ENCODE measurements around the gene PRDX5. TPM values are rescaled to one million over a fixed set of nuclear protein-coding genes. Genes with fewer than 3 reads are reported as not detected.

The PRDX5 gene
- total RNA-seq, 2 experiments from 2014 or later: 177 to 217 TPM

DNA sequence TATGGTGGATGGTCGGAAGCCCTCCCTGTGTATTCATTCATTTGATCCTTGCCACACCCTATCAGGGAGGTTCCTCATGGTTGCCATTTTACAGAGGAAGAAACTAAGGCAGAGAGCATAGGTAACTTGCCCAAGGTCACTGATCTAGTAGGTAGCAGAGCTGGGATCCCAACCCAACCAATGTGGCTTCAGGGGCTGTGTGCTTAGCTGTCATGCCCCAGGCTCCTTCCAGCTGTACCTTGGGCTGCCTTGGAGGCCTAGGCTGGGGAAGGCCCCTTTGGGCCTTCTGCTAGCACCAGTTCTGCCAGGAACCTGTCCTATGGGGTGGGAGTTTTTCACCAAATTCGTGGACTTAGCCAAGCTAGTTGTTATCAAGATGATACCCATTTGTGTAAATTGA is 42.1 kb upstream of the PRDX5 start:
- TF ChIP-seq, protein P1, sequence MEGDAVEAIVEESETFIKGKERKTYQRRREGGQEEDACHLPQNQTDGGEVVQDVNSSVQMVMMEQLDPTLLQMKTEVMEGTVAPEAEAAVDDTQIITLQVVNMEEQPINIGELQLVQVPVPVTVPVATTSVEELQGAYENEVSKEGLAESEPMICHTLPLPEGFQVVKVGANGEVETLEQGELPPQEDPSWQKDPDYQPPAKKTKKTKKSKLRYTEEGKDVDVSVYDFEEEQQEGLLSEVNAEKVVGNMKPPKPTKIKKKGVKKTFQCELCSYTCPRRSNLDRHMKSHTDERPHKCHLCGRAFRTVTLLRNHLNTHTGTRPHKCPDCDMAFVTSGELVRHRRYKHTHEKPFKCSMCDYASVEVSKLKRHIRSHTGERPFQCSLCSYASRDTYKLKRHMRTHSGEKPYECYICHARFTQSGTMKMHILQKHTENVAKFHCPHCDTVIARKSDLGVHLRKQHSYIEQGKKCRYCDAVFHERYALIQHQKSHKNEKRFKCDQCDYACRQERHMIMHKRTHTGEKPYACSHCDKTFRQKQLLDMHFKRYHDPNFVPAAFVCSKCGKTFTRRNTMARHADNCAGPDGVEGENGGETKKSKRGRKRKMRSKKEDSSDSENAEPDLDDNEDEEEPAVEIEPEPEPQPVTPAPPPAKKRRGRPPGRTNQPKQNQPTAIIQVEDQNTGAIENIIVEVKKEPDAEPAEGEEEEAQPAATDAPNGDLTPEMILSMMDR (conservative IDR thresholded peaks at IDR 0.05; ENCODE audit: low read length): no peak
- TF ChIP-seq EZH2phosphoT487 (IDR thresholded peaks at IDR 0.05; ENCODE audit: borderline replicate concordance, low read depth, low read length): no peak
- BruUV-seq (replicated peaks): no TSS peak
- intact Hi-C loops (cut with micrococcal nuclease; ENCODE audit: unreplicated experiment): no loop called here
- Histone ChIP-seq H3K27ac (ENCODE audit: low read depth, low read length, poor library complexity, severe bottlenecking) (no peak overlapping the region), H3K9me2 (ENCODE audit: insufficient read depth, low read length) (no peaks in the 10 kb centered on the region), H3K36me3 (ENCODE audit: insufficient read depth, low read length) (peaks cover 13% of the 10 kb centered on the region; the same call in 1 of the 2 replicates), H3K79me2 (ENCODE audit: insufficient read depth, low read depth, low read length) (peaks cover 11% of the 10 kb centered on the region; the same call in 1 of the 2 replicates), H3K9me3 (ENCODE audit: low read length) (no peaks in the 10 kb centered on the region), H2AFZ (ENCODE audit: low read length) (no peak overlapping the region), H4K20me1 (ENCODE audit: insufficient read depth, low read length) (no peaks in the 10 kb centered on the region), H3K4me2 (ENCODE audit: low read length) (no peak overlapping the region), H3K4me3 (ENCODE audit: low read depth, low read length, poor library complexity, severe bottlenecking) (no peak overlapping the region), H3K4me1 (ENCODE audit: insufficient read depth, low read length, poor library complexity, severe bottlenecking) (peaks cover 9% of the 10 kb centered on the region)
- no peak for DNase-seq (ENCODE audit: low spot score)
- ChIA-PET CTCF (ENCODE audit: unreplicated experiment) (no interaction called here), POLR2A (no interaction called here)

DNA sequence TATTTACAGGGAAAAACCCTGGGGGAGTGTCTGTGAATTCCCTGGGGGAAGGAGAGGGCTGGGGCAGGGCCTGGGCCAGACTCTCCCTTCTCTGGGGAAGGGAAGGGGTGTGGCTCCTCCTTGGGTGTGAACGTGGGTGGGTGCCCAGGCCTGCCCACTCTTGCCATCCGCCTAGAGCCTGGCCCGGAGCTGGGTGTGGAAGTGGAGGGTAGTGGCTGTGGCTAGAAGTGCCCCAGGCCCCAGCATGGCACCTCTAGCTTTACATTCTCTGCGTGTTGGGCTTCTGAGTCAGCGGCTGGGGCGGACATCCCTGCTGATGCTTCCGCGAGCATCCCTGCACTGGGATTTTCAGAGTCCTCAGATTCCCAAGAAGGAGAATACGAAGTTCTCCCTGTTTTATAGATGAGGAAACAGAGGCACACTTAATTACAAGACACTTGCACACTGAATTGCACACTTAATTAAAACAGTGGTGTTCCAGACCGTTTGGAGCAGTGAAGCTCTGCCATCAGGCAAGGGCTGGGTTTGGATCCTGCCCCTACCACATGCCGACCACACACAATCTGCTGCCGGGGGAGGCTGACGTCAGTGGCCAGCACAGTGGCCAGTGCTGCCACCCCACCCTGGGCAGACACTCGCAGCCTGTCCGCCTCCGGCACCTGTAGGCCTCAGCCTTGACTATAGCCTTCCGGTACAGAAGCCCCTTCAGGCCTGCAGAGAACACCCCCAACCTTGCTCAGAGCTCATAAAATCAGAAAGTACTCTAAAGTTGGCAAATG is 41.1 kb upstream of the PRDX5 start:
- no peak for DNase-seq (ENCODE audit: low spot score)
- H4K20me1 ChIP-seq (ENCODE audit: insufficient read depth, low read length): no peaks in the 10 kb centered on the region
- peaks cover 9% of the 10 kb centered on the region for H3K4me1 ChIP-seq (ENCODE audit: insufficient read depth, low read length, poor library complexity, severe bottlenecking)
- no peak overlapping the region for H3K4me3 ChIP-seq (ENCODE audit: low read depth, low read length, poor library complexity, severe bottlenecking)
- H3K27ac ChIP-seq (ENCODE audit: low read depth, low read length, poor library complexity, severe bottlenecking): no peak overlapping the region
- H3K9me3 ChIP-seq (ENCODE audit: low read length): no peaks in the 10 kb centered on the region
- no peak for TF ChIP-seq EZH2phosphoT487 (IDR thresholded peaks at IDR 0.05; ENCODE audit: borderline replicate concordance, low read depth, low read length)
- TF ChIP-seq, protein P1 (conservative IDR thresholded peaks at IDR 0.05; ENCODE audit: low read length): no peak
- ChIA-PET POLR2A (no interaction called here), CTCF (ENCODE audit: unreplicated experiment) (no interaction called here)
- H2AFZ ChIP-seq (ENCODE audit: low read length): no peak overlapping the region
- H3K79me2 ChIP-seq (ENCODE audit: insufficient read depth, low read depth, low read length): peaks cover 9% of the 10 kb centered on the region; the same call in 1 of the 2 replicates
- no TSS peak for BruUV-seq (replicated peaks)
- intact Hi-C loops (cut with micrococcal nuclease; ENCODE audit: unreplicated experiment): no loop called here
- peaks cover 13% of the 10 kb centered on the region; the same call in 1 of the 2 replicates for H3K36me3 ChIP-seq (ENCODE audit: insufficient read depth, low read length)
- H3K4me2 ChIP-seq (ENCODE audit: low read length): no peak overlapping the region
- no peaks in the 10 kb centered on the region for H3K9me2 ChIP-seq (ENCODE audit: insufficient read depth, low read length)

DNA sequence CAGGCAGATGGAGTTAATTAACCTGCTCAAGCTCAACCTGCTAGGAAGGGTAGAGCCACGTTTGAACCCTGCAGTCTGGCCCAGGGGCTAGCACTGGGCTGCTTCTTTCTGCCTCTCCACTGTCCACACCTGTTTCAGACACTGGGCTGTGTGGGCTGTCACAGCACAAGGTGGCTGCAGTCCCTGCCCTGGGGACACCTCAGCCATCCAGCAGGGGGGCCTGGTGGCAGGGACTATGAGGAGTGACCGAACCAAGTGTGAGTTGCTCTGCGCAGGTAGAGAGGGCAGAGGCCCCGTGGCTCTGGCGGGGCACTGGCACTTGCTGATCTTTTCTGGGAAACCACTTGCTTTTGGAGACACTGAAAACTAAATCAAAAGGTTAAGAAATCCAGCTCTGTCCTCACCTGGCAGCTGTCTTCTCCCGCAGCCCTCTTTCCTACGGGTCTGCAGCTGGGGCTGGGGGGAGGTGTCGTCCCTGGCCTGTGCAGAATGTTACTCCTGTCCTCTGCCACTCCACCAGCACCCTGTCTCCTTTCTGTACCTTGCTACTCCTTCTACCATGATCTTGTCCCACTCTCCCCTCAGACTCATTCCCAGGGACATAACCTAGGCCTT is 39.2 kb upstream of the PRDX5 start:
- ChIA-PET POLR2A (no interaction called here), CTCF (ENCODE audit: unreplicated experiment) (no interaction called here)
- intact Hi-C loops (cut with micrococcal nuclease; ENCODE audit: unreplicated experiment): no loop called here
- H3K27ac ChIP-seq (ENCODE audit: low read depth, low read length, poor library complexity, severe bottlenecking): no peak overlapping the region
- no peak overlapping the region for H3K4me2 ChIP-seq (ENCODE audit: low read length)
- BruUV-seq (replicated peaks): no TSS peak
- peaks cover 18% of the 10 kb centered on the region for H3K36me3 ChIP-seq (ENCODE audit: insufficient read depth, low read length)
- no peaks in the 10 kb centered on the region for H3K4me1 ChIP-seq (ENCODE audit: insufficient read depth, low read length, poor library complexity, severe bottlenecking)
- no peaks in the 10 kb centered on the region for H3K9me2 ChIP-seq (ENCODE audit: insufficient read depth, low read length)
- H3K9me3 ChIP-seq (ENCODE audit: low read length): no peaks in the 10 kb centered on the region
- no peak for DNase-seq (ENCODE audit: low spot score)
- H3K4me3 ChIP-seq (ENCODE audit: low read depth, low read length, poor library complexity, severe bottlenecking): no peak overlapping the region
- no peaks in the 10 kb centered on the region for H3K79me2 ChIP-seq (ENCODE audit: insufficient read depth, low read depth, low read length)
- TF ChIP-seq EZH2phosphoT487 (IDR thresholded peaks at IDR 0.05; ENCODE audit: borderline replicate concordance, low read depth, low read length): no peak
- TF ChIP-seq, protein P1 (conservative IDR thresholded peaks at IDR 0.05; ENCODE audit: low read length): no peak
- no peak overlapping the region for H2AFZ ChIP-seq (ENCODE audit: low read length)
- H4K20me1 ChIP-seq (ENCODE audit: insufficient read depth, low read length): no peaks in the 10 kb centered on the region
